Endodermal cell (in vitro differentiated cells): ENCODE data around the gene SRD5A3. TPM values are rescaled to one million over a fixed set of nuclear protein-coding genes. Genes with fewer than 3 reads are reported as not detected.
"Not testable (repeated sequence)": the region's sequence is repeated elsewhere in the genome, so short reads cannot be mapped to it uniquely, and the experiment has no call there.

Experiments
- DNase-seq: peaks from one replicate; pipeline ENCODE4 v3.0.0-alpha.2; 2017
- H3K27ac ChIP-seq: 2 replicates; pipeline ENCODE4 v1.5.1; 2013; ENCODE audit warnings: mild to moderate bottlenecking, low read depth, low read length, moderate library complexity
- H3K27me3 ChIP-seq: 2 replicates; pipeline ENCODE4 v1.6.1; 2013; ENCODE audit warnings: mild to moderate bottlenecking, low read length, moderate library complexity; ENCODE audit not compliant: insufficient read depth, control insufficient read depth, poor library complexity, severe bottlenecking
- H3K36me3 ChIP-seq: 2 replicates; pipeline ENCODE4 v1.7.0; 2013; ENCODE audit warnings: mild to moderate bottlenecking, low read length, moderate library complexity; ENCODE audit not compliant: control insufficient read depth, insufficient read depth
- H3K4me1 ChIP-seq: one replicate; pipeline ENCODE4 v1.7.0; 2013; ENCODE audit warnings: low read length; ENCODE audit not compliant: control insufficient read depth, insufficient read depth
- H3K4me3 ChIP-seq: 2 replicates; pipeline ENCODE4 v1.5.1; 2013; ENCODE audit warnings: mild to moderate bottlenecking, low read length, moderate library complexity
- H3K9ac ChIP-seq: 2 replicates; pipeline ENCODE4 v1.6.1; 2013; ENCODE audit warnings: mild to moderate bottlenecking, low read length, moderate library complexity; ENCODE audit not compliant: poor library complexity, severe bottlenecking; ENCODE audit errors: extremely low read depth
- H3K9me3 ChIP-seq: 2 replicates; pipeline ENCODE4 v1.6.1; 2013; ENCODE audit warnings: mild to moderate bottlenecking, low read length, moderate library complexity; ENCODE audit not compliant: control insufficient read depth
- H3K27ac Mint-ChIP-seq: 2 replicates; pipeline ENCODE4 v1.8.0; 2020; ENCODE audit warnings: mixed read lengths
- H3K27me3 Mint-ChIP-seq: 2 replicates; pipeline ENCODE4 v1.8.0; 2021; ENCODE audit warnings: mild to moderate bottlenecking, mixed read lengths; ENCODE audit not compliant: insufficient read depth
- H3K36me3 Mint-ChIP-seq: 2 replicates; pipeline ENCODE4 v1.8.0; 2020; ENCODE audit warnings: low read depth, mixed read lengths
- H3K4me1 Mint-ChIP-seq: 2 replicates; pipeline ENCODE4 v1.8.0; 2020; ENCODE audit warnings: mixed read lengths
- H3K4me3 Mint-ChIP-seq: 2 replicates; pipeline ENCODE4 v1.8.0; 2020; ENCODE audit warnings: mild to moderate bottlenecking, moderate library complexity, mixed read lengths
- H3K9me3 Mint-ChIP-seq: 2 replicates; pipeline ENCODE4 v1.8.0; 2020; ENCODE audit warnings: mild to moderate bottlenecking, mixed read lengths
- WGBS, 2 experiments: methylation state at CpG; one replicate each; pipeline versions ENCODE4 v1.1.5 to v1.1.7; 2013; ENCODE audit warnings: missing lambda C conversion rate in 2 of 2, mixed read lengths in 1 of 2; ENCODE audit not compliant: insufficient coverage in 1 of 2, insufficient read length in 1 of 2; 5-methylcytosine and 5-hydroxymethylcytosine counted together
- total RNA-seq, 2 donors: library from RNA; stranded (reverse); fragmentation: NEBNext Ultra II Directional in 1 of 2; extraction: Animal tissue kit (Norgen Biotek cat#: 25700) in 1 of 2; gene quantifications; 2 replicates in 1 of 2; 3 replicates in 1 of 2; pipeline ENCODE4 v1.2.1, GENCODE V29; 2021
- TF ChIP-seq, protein P1 (sequence below): fragments of 200-600 bp; sonication (generic); conservative IDR thresholded peaks from 2 replicates; pipeline ENCODE4 v1.5.0; 2021; ENCODE audit warnings: antibody characterized with exemption, mild to moderate bottlenecking

The SRD5A3 gene
- total RNA-seq, 2 donors from 2014 or later: 34.5 to 37.1 TPM

DNA sequence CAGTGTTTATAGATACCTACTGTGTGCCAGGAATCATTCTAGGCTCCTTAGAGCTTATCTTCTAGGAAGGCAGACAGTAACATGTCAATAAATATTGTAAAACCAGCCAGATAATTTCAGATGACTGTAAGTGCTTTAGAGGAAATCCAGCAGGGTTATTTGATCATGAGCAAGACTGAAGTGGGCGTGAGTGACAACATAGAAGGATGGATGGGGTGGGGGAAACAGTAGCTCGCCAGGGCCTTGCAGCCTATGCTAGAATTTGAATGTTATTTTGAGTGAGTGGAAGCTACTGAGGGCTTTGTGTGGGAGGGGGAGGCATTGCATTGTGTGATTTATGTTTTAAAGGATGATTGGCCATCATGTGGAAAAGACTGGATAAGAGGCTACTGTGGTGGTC lies 6.7 kb downstream of the SRD5A3 start:
- H3K4me1 Mint-ChIP-seq: peaks cover 11% of the 10 kb centered on the region
- H3K36me3 Mint-ChIP-seq: peaks cover 31% of the 10 kb centered on the region
- H3K27ac ChIP-seq: no peak overlapping the region
- H3K4me3 ChIP-seq: no peak overlapping the region
- no peaks in the 10 kb centered on the region for H3K27me3 Mint-ChIP-seq
- peaks cover 12% of the 10 kb centered on the region for H3K9me3 Mint-ChIP-seq
- no peak for DNase-seq
- 90 to 94% methylated on average over 2 of the region's 2 CpGs for WGBS, 2 experiments
- no peak overlapping the region for H3K27ac Mint-ChIP-seq
- no peaks in the 10 kb centered on the region for H3K9me3 ChIP-seq
- H3K4me3 Mint-ChIP-seq: no peak overlapping the region
- H3K9ac ChIP-seq: no peak overlapping the region
- peaks cover 4% of the 10 kb centered on the region for H3K4me1 ChIP-seq
- peaks cover 7% of the 10 kb centered on the region for H3K36me3 ChIP-seq
- no peaks in the 10 kb centered on the region for H3K27me3 ChIP-seq
- TF ChIP-seq, protein P1, sequence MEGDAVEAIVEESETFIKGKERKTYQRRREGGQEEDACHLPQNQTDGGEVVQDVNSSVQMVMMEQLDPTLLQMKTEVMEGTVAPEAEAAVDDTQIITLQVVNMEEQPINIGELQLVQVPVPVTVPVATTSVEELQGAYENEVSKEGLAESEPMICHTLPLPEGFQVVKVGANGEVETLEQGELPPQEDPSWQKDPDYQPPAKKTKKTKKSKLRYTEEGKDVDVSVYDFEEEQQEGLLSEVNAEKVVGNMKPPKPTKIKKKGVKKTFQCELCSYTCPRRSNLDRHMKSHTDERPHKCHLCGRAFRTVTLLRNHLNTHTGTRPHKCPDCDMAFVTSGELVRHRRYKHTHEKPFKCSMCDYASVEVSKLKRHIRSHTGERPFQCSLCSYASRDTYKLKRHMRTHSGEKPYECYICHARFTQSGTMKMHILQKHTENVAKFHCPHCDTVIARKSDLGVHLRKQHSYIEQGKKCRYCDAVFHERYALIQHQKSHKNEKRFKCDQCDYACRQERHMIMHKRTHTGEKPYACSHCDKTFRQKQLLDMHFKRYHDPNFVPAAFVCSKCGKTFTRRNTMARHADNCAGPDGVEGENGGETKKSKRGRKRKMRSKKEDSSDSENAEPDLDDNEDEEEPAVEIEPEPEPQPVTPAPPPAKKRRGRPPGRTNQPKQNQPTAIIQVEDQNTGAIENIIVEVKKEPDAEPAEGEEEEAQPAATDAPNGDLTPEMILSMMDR: no peak

DNA sequence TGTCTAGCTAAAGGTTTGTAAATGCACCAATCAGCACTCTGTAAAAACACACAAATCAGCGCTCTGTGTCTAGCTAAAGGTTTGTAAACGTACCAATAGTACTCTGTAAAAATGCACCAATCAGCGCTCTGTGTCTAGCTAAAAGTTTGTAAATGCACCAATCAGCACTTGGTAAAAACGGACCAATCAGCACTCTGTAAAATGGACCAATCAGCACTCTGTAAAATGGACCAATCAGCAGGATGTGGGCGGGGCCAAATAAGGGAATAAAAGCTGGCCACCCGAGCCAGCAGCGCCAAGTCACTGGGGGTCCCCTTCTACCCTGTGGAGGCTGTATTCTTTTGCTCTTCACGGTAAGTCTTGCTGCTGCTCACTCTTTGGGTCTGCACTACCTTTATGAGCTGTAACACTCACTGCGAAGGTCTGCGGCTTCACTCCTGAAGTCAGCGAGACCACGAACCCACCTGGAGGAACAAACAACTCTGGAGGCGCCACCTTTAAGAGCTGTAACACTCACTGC lies 7.2 kb downstream of the SRD5A3 start:
- not testable (repeated sequence) for H3K27ac Mint-ChIP-seq, H3K9me3 ChIP-seq, H3K4me1 Mint-ChIP-seq, H3K36me3 ChIP-seq, H3K4me3 Mint-ChIP-seq, H3K27me3 Mint-ChIP-seq, DNase-seq, H3K27ac ChIP-seq, H3K9ac ChIP-seq, H3K4me1 ChIP-seq, H3K27me3 ChIP-seq, H3K4me3 ChIP-seq
- 87 to 90% methylated on average over 9 to 13 of the region's 13 CpGs for WGBS, 2 experiments
- peaks cover 12% of the 10 kb centered on the region for H3K9me3 Mint-ChIP-seq
- H3K36me3 Mint-ChIP-seq: peaks cover 31% of the 10 kb centered on the region

DNA sequence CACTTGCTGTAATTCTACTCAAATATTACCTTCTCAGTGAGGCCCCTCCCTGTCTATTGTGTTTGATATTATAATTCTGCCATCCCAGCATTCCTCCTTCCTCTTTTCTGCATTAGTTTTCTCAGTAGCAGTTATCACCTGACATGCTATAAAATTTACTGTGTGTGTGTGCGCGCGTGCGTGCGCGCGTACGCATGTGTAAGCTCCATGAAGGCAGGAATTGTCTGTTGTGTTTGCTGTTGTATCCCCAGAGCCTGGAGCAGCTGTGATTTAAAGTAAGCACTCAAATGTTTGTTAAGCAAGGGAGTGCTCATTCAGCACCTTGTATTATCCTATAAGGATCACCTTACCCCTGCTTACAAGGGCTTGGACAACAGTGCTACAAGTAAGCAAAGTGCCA lies 8.6 kb downstream of the SRD5A3 start:
- Histone ChIP-seq H3K36me3 (peaks cover 7% of the 10 kb centered on the region), H3K27ac (no peak overlapping the region)
- peaks cover 35% of the 10 kb centered on the region for H3K36me3 Mint-ChIP-seq

More for the DNA sequence above, 8.6 kb downstream of the SRD5A3 start:
- Mint-ChIP-seq H3K4me3 (no peak overlapping the region), H3K27me3 (no peaks in the 10 kb centered on the region), H3K27ac (no peak overlapping the region), H3K9me3 (peaks cover 12% of the 10 kb centered on the region), H3K4me1 (peaks cover 5% of the 10 kb centered on the region)
- Histone ChIP-seq H3K4me3 (no peak overlapping the region), H3K4me1 (no peaks in the 10 kb centered on the region), H3K9ac (no peak overlapping the region), H3K27me3 (no peaks in the 10 kb centered on the region), H3K9me3 (no peaks in the 10 kb centered on the region)
- DNase-seq: no peak
- TF ChIP-seq, protein P1: no peak
- WGBS, 2 experiments: 91% methylated on average over 8 of the region's 8 CpGs; no CpG with 5 or more reads in 1 of the 2 experiments
